GM12878 (cell line): ENCODE data around the gene RABGGTB. TPM values are rescaled to one million over a fixed set of nuclear protein-coding genes. Genes with fewer than 3 reads are reported as not detected.

Experiments
- ATAC-seq: fragments of 200-7000 bp; cut with Tn5 transposase; 3 replicates; pipeline ENCODE4 v1.9.1; 2020; ENCODE audit warnings: mild to moderate bottlenecking, moderate library complexity
- BruUV-seq: library from RNA; stranded (reverse); fragments of 400-500 nt; replicated peaks from 2 replicates; lab custom pipeline; 2021; lab: Mats Ljungman, UMichigan
- CTCF ChIA-PET: fragments of 300-600 bp; sonication (Branson Sonifier 250); formaldehyde crosslinking; extraction: SDS; loops from one replicate; lab custom pipeline; 2021; ENCODE audit warnings: inconsistent platforms; lab: Yijun Ruan, JAX
- POLR2A ChIA-PET: fragments of 350-600 bp; formaldehyde crosslinking; extraction: SDS; loops from one replicate; lab custom pipeline; 2021; ENCODE audit warnings: inconsistent platforms; lab: Charles Lee
- RAD21 ChIA-PET: fragments of 300-600 bp; sonication (Branson Sonifier 250); formaldehyde crosslinking; loops from one replicate; lab custom pipeline; 2023; ENCODE audit warnings: antibody characterized with exemption; ENCODE audit not compliant: unreplicated experiment; lab: Charles Lee
- SMC1A ChIA-PET: fragments of 300-600 bp; sonication (Branson Sonifier 250); formaldehyde crosslinking; loops from one replicate; lab custom pipeline; 2023; ENCODE audit not compliant: unreplicated experiment, uncharacterized antibody; lab: Charles Lee
- DNase-seq: peaks from one replicate; pipeline ENCODE4 v3.0.0-alpha.2; 2011; ENCODE audit warnings: low read depth, low spot score
- FAIRE-seq: peaks from 3 replicates; lab custom pipeline; 2011; peaks lifted over from hg19 to GRCh38; lab: Jason Lieb, UNC
- H2AFZ ChIP-seq: 2 replicates; pipeline ENCODE4 v1.6.0; 2011; ENCODE audit warnings: low read depth, low read length, control low read depth; ENCODE audit not compliant: control insufficient read depth
- H3K27ac ChIP-seq: 2 replicates; pipeline ENCODE4 v1.5.1; 2011; ENCODE audit warnings: control low read depth; ENCODE audit not compliant: control insufficient read depth, insufficient read depth
- H3K27me3 ChIP-seq, 2 experiments: replicated peaks in 1 of 2; 2 replicates each; pipeline versions ENCODE4 v1.6.0 to v1.6.1; 2011; ENCODE audit warnings: low read length in 1 of 2; ENCODE audit not compliant: control insufficient read depth in 2 of 2, insufficient read depth in 2 of 2
- H3K36me3 ChIP-seq, 2 experiments: 2 replicates each; pipeline ENCODE4 v1.5.1; 2011; ENCODE audit warnings: low read length in 1 of 2; ENCODE audit not compliant: control insufficient read depth in 2 of 2, insufficient read depth in 2 of 2
- H3K4me1 ChIP-seq: 2 replicates; pipeline ENCODE4 v1.6.1; 2011; ENCODE audit warnings: mild to moderate bottlenecking, low read length, moderate library complexity, mixed read lengths; ENCODE audit not compliant: control insufficient read depth, insufficient read depth
- H3K4me2 ChIP-seq: 2 replicates; pipeline ENCODE4 v1.6.0; 2011; ENCODE audit warnings: control low read depth; ENCODE audit not compliant: control insufficient read depth, insufficient read depth
- H3K4me3 ChIP-seq: fragments of 200-600 bp; sonication (generic); 2 replicates; pipeline ENCODE4 v1.5.1; 2016
- H3K79me2 ChIP-seq: 2 replicates; pipeline ENCODE4 v1.6.0; 2011; ENCODE audit warnings: low read length; ENCODE audit not compliant: control insufficient read depth, insufficient read depth
- H3K9ac ChIP-seq: 2 replicates; pipeline ENCODE4 v1.8.0; 2011; ENCODE audit warnings: low read length, control low read depth, mixed read lengths; ENCODE audit not compliant: control insufficient read depth, insufficient read depth
- H3K9me3 ChIP-seq: replicated peaks from 3 replicates; pipeline ENCODE4 v1.5.1; 2011; ENCODE audit warnings: mild to moderate bottlenecking, low read length; ENCODE audit not compliant: control insufficient read depth, insufficient read depth
- H4K20me1 ChIP-seq: 2 replicates; pipeline ENCODE4 v1.6.0; 2011; ENCODE audit not compliant: control insufficient read depth, insufficient read depth
- ASH2L ChIP-seq: fragments of 300-600, 200-600 bp; sonication (generic); IDR thresholded peaks from 2 replicates; pipeline ENCODE4 v1.6.1; 2017; ENCODE audit warnings: low read depth, mild to moderate bottlenecking, borderline replicate concordance
- BMI1 ChIP-seq: fragments of 450-650 bp; IDR thresholded peaks from 2 replicates; pipeline ENCODE4 v1.6.1; 2016; ENCODE audit warnings: mild to moderate bottlenecking, moderate library complexity, borderline replicate concordance
- HCFC1 ChIP-seq: fragments of 150-350 bp; IDR thresholded peaks from 2 replicates; pipeline ENCODE4 v1.6.1; 2014; ENCODE audit warnings: low read length
- KLF5 ChIP-seq: fragments of 450-650 bp; IDR thresholded peaks from 2 replicates; pipeline ENCODE4 v1.6.1; 2014; ENCODE audit warnings: mild to moderate bottlenecking; ENCODE audit not compliant: partially characterized antibody
- MTA2 ChIP-seq: fragments of 450-650 bp; IDR thresholded peaks from 2 replicates; pipeline ENCODE4 v1.6.1; 2016; ENCODE audit warnings: low read depth, mild to moderate bottlenecking, moderate library complexity
- POLR2A ChIP-seq: IDR thresholded peaks from 2 replicates; pipeline ENCODE4 v1.6.1; 2011; ENCODE audit warnings: low read depth, mild to moderate bottlenecking, low read length
- POLR2AphosphoS2 ChIP-seq: IDR thresholded peaks from 2 replicates; pipeline ENCODE4 v1.6.1; 2011; ENCODE audit warnings: low read depth, mild to moderate bottlenecking, low read length, improper control_type of control experiment, moderate library complexity
- POLR2AphosphoS5 ChIP-seq: IDR thresholded peaks from 2 replicates; pipeline ENCODE4 v1.6.1; 2011; ENCODE audit warnings: mild to moderate bottlenecking, low read length, inconsistent platforms
- RB1 ChIP-seq: fragments of 450-650 bp; formaldehyde crosslinking; IDR thresholded peaks from 2 replicates; pipeline ENCODE4 v1.6.1; 2017; ENCODE audit warnings: mild to moderate bottlenecking, borderline replicate concordance
- TCF3 ChIP-seq: IDR thresholded peaks from 2 replicates; pipeline ENCODE4 v1.6.1; 2012; ENCODE audit warnings: low read depth, mild to moderate bottlenecking, low read length, borderline replicate concordance; ENCODE audit not compliant: insufficient read depth
- whole genome bisulfite sequencing: methylation state at CpG from one replicate; pipeline ENCODE4 v1.1.6; 2016; ENCODE audit warnings: low lambda C conversion rate; ENCODE audit not compliant: insufficient replicate concordance, insufficient coverage; ENCODE audit errors: missing lambda C conversion rate; 5-methylcytosine and 5-hydroxymethylcytosine counted together
- in situ Hi-C: fragments of 300-500 bp; cut with MboI; formaldehyde crosslinking; loops from 9 replicates; pipeline ENCODE4 v1.14.3; 2018; ENCODE audit warnings: mixed read lengths
- intact Hi-C: fragments of 100-400 bp; cut with micrococcal nuclease; formaldehyde crosslinking; loops from one replicate; pipeline ENCODE4 v1.14.2; 2022; ENCODE audit not compliant: unreplicated experiment
- polyA plus RNA-seq, 11 experiments: library from polyadenylated mRNA; depleted of rRNA in 4 of 11; unstranded in 6 of 11; stranded (reverse) in 5 of 11; fragments of >200 nt; fragmentation: Nextera tagmentation in 4 of 11; fragmentation: Illumina TruSeq in 1 of 11; extraction: Ambion mirVana in 4 of 11; extraction: Trizol in 1 of 11; gene quantifications; 1 replicate in 1 of 11; 2 replicates in 10 of 11; pipeline versions ENCODE4 v1.2.1 to v1.2.3, GENCODE V29; 2011 to 2016; ENCODE audit warnings: inconsistent platforms in 2 of 11, missing spikeins in 2 of 11, low read depth in 1 of 11
- total RNA-seq, 4 experiments: library from RNA; depleted of rRNA in 3 of 4; stranded (reverse); fragments of >200 nt in 3 of 4; fragmentation: Illumina TruSeq in 1 of 4; extraction: Trizol in 1 of 4; gene quantifications; 2 replicates each; pipeline versions ENCODE4 v1.2.1 to v1.2.3, GENCODE V29; 2013 to 2021
- TF ChIP-seq, protein P1 (sequence below): fragments of 450-650 bp; IDR thresholded peaks from 2 replicates; pipeline ENCODE4 v1.6.1; 2017; ENCODE audit warnings: antibody characterized with exemption, mild to moderate bottlenecking, moderate library complexity
- TF ChIP-seq, protein P2 (sequence below): IDR thresholded peaks from 2 replicates; pipeline ENCODE4 v1.6.1; 2012; ENCODE audit warnings: mild to moderate bottlenecking, low read depth, low read length
- TF ChIP-seq, protein P3 (sequence below): IDR thresholded peaks from 2 replicates; pipeline ENCODE4 v1.6.1; 2011; ENCODE audit warnings: mild to moderate bottlenecking, low read depth, low read length, moderate library complexity; ENCODE audit not compliant: insufficient replicate concordance
- TF ChIP-seq, protein P4 (sequence below): IDR thresholded peaks from 2 replicates; pipeline ENCODE4 v1.6.1; 2011; ENCODE audit warnings: borderline replicate concordance, low read depth, mild to moderate bottlenecking, moderate library complexity, low read length; ENCODE audit not compliant: insufficient read depth, poor library complexity, severe bottlenecking

The RABGGTB gene
- total and polyA plus RNA-seq, 10 of the 15 experiments (the other 5 are each of a cell fraction or from before 2014, with no cell fraction given): 50.5 to 213 (median 157) TPM

DNA sequence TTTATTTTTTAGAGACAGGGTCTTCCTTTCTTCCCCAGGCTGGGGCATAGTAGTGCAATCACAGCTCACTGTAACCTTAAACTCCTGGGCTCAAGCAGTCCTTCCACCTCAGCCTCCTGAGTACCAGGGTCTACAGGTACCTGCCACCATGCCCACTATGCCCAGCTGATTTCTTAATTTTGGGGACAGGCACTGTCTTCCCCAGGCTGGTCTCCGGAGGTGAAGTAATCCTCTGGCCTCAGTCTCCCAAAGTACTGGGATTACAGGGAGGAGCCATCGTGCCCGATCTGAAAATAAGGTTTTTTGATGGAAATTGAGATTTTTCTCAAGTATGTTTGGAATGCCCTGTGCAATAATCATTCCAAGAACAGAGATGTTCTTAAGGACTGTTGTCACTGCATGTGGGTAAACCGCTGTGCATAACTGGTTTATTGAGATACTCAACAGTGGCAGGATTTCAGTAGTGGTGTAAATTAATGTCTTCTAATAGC is 9.7 kb downstream of the RABGGTB start:
- peak; percentile 7 for ATAC-seq
- no peak overlapping the region for H3K9ac ChIP-seq
- TF ChIP-seq TCF3: no peak
- no peak for TF ChIP-seq KLF5
- TF ChIP-seq POLR2A: peak; percentile 44
- TF ChIP-seq, protein P1, sequence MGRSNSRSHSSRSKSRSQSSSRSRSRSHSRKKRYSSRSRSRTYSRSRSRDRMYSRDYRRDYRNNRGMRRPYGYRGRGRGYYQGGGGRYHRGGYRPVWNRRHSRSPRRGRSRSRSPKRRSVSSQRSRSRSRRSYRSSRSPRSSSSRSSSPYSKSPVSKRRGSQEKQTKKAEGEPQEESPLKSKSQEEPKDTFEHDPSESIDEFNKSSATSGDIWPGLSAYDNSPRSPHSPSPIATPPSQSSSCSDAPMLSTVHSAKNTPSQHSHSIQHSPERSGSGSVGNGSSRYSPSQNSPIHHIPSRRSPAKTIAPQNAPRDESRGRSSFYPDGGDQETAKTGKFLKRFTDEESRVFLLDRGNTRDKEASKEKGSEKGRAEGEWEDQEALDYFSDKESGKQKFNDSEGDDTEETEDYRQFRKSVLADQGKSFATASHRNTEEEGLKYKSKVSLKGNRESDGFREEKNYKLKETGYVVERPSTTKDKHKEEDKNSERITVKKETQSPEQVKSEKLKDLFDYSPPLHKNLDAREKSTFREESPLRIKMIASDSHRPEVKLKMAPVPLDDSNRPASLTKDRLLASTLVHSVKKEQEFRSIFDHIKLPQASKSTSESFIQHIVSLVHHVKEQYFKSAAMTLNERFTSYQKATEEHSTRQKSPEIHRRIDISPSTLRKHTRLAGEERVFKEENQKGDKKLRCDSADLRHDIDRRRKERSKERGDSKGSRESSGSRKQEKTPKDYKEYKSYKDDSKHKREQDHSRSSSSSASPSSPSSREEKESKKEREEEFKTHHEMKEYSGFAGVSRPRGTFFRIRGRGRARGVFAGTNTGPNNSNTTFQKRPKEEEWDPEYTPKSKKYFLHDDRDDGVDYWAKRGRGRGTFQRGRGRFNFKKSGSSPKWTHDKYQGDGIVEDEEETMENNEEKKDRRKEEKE: no peak
- no peak for TF ChIP-seq MTA2
- TF ChIP-seq, protein P2, sequence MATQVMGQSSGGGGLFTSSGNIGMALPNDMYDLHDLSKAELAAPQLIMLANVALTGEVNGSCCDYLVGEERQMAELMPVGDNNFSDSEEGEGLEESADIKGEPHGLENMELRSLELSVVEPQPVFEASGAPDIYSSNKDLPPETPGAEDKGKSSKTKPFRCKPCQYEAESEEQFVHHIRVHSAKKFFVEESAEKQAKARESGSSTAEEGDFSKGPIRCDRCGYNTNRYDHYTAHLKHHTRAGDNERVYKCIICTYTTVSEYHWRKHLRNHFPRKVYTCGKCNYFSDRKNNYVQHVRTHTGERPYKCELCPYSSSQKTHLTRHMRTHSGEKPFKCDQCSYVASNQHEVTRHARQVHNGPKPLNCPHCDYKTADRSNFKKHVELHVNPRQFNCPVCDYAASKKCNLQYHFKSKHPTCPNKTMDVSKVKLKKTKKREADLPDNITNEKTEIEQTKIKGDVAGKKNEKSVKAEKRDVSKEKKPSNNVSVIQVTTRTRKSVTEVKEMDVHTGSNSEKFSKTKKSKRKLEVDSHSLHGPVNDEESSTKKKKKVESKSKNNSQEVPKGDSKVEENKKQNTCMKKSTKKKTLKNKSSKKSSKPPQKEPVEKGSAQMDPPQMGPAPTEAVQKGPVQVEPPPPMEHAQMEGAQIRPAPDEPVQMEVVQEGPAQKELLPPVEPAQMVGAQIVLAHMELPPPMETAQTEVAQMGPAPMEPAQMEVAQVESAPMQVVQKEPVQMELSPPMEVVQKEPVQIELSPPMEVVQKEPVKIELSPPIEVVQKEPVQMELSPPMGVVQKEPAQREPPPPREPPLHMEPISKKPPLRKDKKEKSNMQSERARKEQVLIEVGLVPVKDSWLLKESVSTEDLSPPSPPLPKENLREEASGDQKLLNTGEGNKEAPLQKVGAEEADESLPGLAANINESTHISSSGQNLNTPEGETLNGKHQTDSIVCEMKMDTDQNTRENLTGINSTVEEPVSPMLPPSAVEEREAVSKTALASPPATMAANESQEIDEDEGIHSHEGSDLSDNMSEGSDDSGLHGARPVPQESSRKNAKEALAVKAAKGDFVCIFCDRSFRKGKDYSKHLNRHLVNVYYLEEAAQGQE: no peak
- no peak for TF ChIP-seq POLR2AphosphoS2
- TF ChIP-seq BMI1: no peak
- TF ChIP-seq, protein P3, sequence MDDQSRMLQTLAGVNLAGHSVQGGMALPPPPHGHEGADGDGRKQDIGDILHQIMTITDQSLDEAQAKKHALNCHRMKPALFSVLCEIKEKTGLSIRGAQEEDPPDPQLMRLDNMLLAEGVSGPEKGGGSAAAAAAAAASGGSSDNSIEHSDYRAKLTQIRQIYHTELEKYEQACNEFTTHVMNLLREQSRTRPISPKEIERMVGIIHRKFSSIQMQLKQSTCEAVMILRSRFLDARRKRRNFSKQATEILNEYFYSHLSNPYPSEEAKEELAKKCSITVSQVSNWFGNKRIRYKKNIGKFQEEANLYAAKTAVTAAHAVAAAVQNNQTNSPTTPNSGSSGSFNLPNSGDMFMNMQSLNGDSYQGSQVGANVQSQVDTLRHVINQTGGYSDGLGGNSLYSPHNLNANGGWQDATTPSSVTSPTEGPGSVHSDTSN: no peak
- TF ChIP-seq HCFC1: no peak
- TF ChIP-seq, protein P4, sequence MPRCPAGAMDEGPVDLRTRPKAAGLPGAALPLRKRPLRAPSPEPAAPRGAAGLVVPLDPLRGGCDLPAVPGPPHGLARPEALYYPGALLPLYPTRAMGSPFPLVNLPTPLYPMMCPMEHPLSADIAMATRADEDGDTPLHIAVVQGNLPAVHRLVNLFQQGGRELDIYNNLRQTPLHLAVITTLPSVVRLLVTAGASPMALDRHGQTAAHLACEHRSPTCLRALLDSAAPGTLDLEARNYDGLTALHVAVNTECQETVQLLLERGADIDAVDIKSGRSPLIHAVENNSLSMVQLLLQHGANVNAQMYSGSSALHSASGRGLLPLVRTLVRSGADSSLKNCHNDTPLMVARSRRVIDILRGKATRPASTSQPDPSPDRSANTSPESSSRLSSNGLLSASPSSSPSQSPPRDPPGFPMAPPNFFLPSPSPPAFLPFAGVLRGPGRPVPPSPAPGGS: peak; percentile 5
- TF ChIP-seq RB1: no peak
- no peak for TF ChIP-seq ASH2L
- peak; percentile 57 for TF ChIP-seq POLR2AphosphoS5
- TF ChIP-seq, all 136 proteins: peak for 3
- Histone ChIP-seq H3K27me3 (no peaks in the 10 kb centered on the region), H3K9me3 (no peaks in the 10 kb centered on the region), H3K27ac (no peak overlapping the region), H3K4me3 (no peak overlapping the region), H3K4me1 (no peaks in the 10 kb centered on the region; the same call in 1 of the 2 replicates), H3K4me2 (no peak overlapping the region), H3K79me2 (peaks cover 24% of the 10 kb centered on the region), H4K20me1 (peaks cover 7% of the 10 kb centered on the region; the same call in 1 of the 2 replicates), H2AFZ (no peak overlapping the region), H3K36me3 (peaks cover 4 to 36% of the 10 kb centered on the region in 2 experiments)
- in situ Hi-C loops: no loop called here
- no TSS peak for BruUV-seq
- ChIA-PET SMC1A (interaction anchor here (0.7 to 1.7 kb wide), 2 partner anchors 63 to 67 kb away, joined by 3 to 5 read pairs; no protein-coding TSS in a partner anchor), POLR2A (interaction anchor here (0.7 to 1.4 kb wide), 2 partner anchors 11 to 1035 kb away, joined by 3 to 7 read pairs; no protein-coding TSS in a partner anchor), RAD21 (no interaction called here), CTCF (interaction anchor here (1.2 kb wide), 1 partner anchor 8 kb away, joined by 3 read pairs; no protein-coding TSS in a partner anchor)
- no peak for DNase-seq
- 99% methylated on average over 4 of the region's 4 CpGs for WGBS
- no peak for FAIRE-seq
- intact Hi-C loops: no loop called here
